AG09319 (cell line): ENCODE data around the gene C8A.

Source experiments
- DNase-seq: peaks from one replicate; pipeline ENCODE4 v3.0.0-alpha.2; 2010; ENCODE audit warnings: low read depth; ENCODE audit errors: extremely low read depth
- TF ChIP-seq, protein P1 (sequence below): IDR thresholded peaks from 2 replicates; pipeline ENCODE4 v1.5.1; 2011; ENCODE audit warnings: low read depth, mild to moderate bottlenecking, inconsistent platforms, low read length, moderate library complexity

Gene C8A

DNA sequence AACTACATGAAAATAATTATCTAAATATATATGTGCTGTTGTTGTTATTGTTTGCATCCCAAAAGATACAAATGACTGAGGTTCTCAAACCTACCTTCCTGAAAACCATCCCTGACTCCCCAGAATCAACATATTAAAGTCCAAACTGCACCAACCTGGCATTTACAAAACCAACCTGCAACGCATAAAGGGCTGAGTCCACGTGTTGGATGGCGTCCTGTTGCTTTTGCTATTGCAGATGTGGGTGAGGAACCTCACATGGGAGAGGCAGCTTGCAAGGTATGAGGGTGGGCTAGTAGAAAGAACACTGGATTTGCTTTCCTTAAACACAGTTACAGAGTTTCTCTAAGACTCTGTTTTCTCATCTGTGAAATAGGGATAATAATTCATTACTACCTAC lies 112.8 kb downstream of the C8A start:
- TF ChIP-seq, protein P1, sequence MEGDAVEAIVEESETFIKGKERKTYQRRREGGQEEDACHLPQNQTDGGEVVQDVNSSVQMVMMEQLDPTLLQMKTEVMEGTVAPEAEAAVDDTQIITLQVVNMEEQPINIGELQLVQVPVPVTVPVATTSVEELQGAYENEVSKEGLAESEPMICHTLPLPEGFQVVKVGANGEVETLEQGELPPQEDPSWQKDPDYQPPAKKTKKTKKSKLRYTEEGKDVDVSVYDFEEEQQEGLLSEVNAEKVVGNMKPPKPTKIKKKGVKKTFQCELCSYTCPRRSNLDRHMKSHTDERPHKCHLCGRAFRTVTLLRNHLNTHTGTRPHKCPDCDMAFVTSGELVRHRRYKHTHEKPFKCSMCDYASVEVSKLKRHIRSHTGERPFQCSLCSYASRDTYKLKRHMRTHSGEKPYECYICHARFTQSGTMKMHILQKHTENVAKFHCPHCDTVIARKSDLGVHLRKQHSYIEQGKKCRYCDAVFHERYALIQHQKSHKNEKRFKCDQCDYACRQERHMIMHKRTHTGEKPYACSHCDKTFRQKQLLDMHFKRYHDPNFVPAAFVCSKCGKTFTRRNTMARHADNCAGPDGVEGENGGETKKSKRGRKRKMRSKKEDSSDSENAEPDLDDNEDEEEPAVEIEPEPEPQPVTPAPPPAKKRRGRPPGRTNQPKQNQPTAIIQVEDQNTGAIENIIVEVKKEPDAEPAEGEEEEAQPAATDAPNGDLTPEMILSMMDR = no peak
- DNase-seq = no peak
